Measurements from ENCODE around the gene PDE4B.
"Not testable (repeated sequence)": the region's sequence is repeated elsewhere in the genome, so short reads cannot be mapped to it uniquely, and the experiment has no call there.

Gene PDE4B

GRCh38 chr1:66294707-66295370 lies 502.1 kb downstream of the PDE4B start:
- no peak for DNase-seq

GRCh38 chr1:66295803-66296202 lies 503.1 kb downstream of the PDE4B start:
- no peak for DNase-seq

- DNase-seq, result no peak
Observed at GRCh38 chr1:66296370-66296769, 503.7 kb downstream of the PDE4B start.

GRCh38 chr1:66296951-66297350 lies 504.3 kb downstream of the PDE4B start:
- no peak for DNase-seq

GRCh38 chr1:66298464-66298863 lies 505.8 kb downstream of the PDE4B start:
- DNase-seq, result no peak

GRCh38 chr1:66300280-66300971 lies 507.7 kb downstream of the PDE4B start:
- no peak for DNase-seq

GRCh38 chr1:66300972-66301451 lies 508.3 kb downstream of the PDE4B start:
- DNase-seq, result no peak

GRCh38 chr1:66302184-66302742 lies 509.6 kb downstream of the PDE4B start:
- DNase-seq, result no peak

GRCh38 chr1:66302815-66303214 lies 510.1 kb downstream of the PDE4B start:
- DNase-seq, result no peak

- no peak for DNase-seq
Observed at GRCh38 chr1:66303646-66304045, 511.0 kb downstream of the PDE4B start.

GRCh38 chr1:66304128-66304527 lies 511.4 kb downstream of the PDE4B start:
- no peak for DNase-seq

GRCh38 chr1:66305927-66306326 lies 513.2 kb downstream of the PDE4B start:
- no peak for DNase-seq

- no peak for DNase-seq
Observed at GRCh38 chr1:66309006-66309741, 516.5 kb downstream of the PDE4B start.

GRCh38 chr1:66311092-66311491 lies 518.4 kb downstream of the PDE4B start:
- DNase-seq, result no peak

- DNase-seq, result no peak
Observed at GRCh38 chr1:66311628-66312027, 518.9 kb downstream of the PDE4B start.

GRCh38 chr1:66312271-66312990 lies 519.7 kb downstream of the PDE4B start:
- no peak for DNase-seq

GRCh38 chr1:66313429-66313828 lies 520.7 kb downstream of the PDE4B start:
- DNase-seq, result no peak

- no peak for DNase-seq
Observed at GRCh38 chr1:66315671-66316070, 523.0 kb downstream of the PDE4B start.

- no peak for DNase-seq
Observed at GRCh38 chr1:66316464-66317247, 524.0 kb downstream of the PDE4B start.

- no peak for DNase-seq
Observed at GRCh38 chr1:66317248-66317515, 524.5 kb downstream of the PDE4B start.

GRCh38 chr1:66320231-66320630 lies 527.5 kb downstream of the PDE4B start:
- no peak for DNase-seq

- DNase-seq, result not testable (repeated sequence)
Observed at GRCh38 chr1:66322462-66322861, 529.8 kb downstream of the PDE4B start.

All from activated effector memory CD4-positive, alpha-beta T cell treated with anti-CD3 and anti-CD28 coated beads, Interleukin-2, amount 50 U/mL, for 16 hours (primary cell).